Activated CD8-positive, alpha-beta memory T cell treated with anti-CD3 and anti-CD28 coated beads, Interleukin-2, amount 10 ng/mL, durations not matched to agents 7 days and 5 days (primary cell): Measurements from ENCODE around the gene LMX1B. TPM values are rescaled to one million over a fixed set of nuclear protein-coding genes. Genes with fewer than 3 reads are reported as not detected.
A peak's percentile ranks its signal among the peaks of the same experiment; 100 is the strongest.
"Not testable (repeated sequence)": the region's sequence is repeated elsewhere in the genome, so short reads cannot be mapped to it uniquely, and the experiment has no call there.

Experiments used
- ATAC-seq: fragments of 150-1000 bp; cut with Tn5 transposase; one replicate; pipeline ENCODE4 v1.10.0; 2021; ENCODE audit warnings: moderate library complexity
- CTCF ChIA-PET: fragments of 350-600 bp; sonication (Branson Sonifier 250); formaldehyde crosslinking; loops from one replicate; lab custom pipeline; 2021; ENCODE audit warnings: antibody characterized with exemption; lab: Charles Lee
- DNase-seq: peaks from one replicate; pipeline ENCODE4 v3.0.0-alpha.2; 2020
- H3K27ac Mint-ChIP-seq: one replicate; pipeline ENCODE4 v1.8.0; 2021; ENCODE audit warnings: mild to moderate bottlenecking, mixed read lengths
- H3K27me3 Mint-ChIP-seq: one replicate; pipeline ENCODE4 v1.8.0; 2021; ENCODE audit warnings: mixed read lengths
- H3K36me3 Mint-ChIP-seq: one replicate; pipeline ENCODE4 v1.8.0; 2021; ENCODE audit warnings: mild to moderate bottlenecking, mixed read lengths
- H3K4me1 Mint-ChIP-seq: one replicate; pipeline ENCODE4 v1.8.0; 2021; ENCODE audit warnings: mixed read lengths
- H3K4me3 Mint-ChIP-seq: one replicate; pipeline ENCODE4 v1.8.0; 2021; ENCODE audit warnings: mild to moderate bottlenecking, moderate library complexity, mixed read lengths
- H3K9me3 Mint-ChIP-seq: one replicate; pipeline ENCODE4 v1.8.0; 2022; ENCODE audit warnings: low read depth, mixed read lengths
- total RNA-seq, 2 experiments: library from RNA; stranded (reverse); gene quantifications; one replicate each; pipeline ENCODE4 v1.2.3, GENCODE V29; 2021

LMX1B gene
- total RNA-seq, 2 experiments from 2014 or later, result not detected

DNA sequence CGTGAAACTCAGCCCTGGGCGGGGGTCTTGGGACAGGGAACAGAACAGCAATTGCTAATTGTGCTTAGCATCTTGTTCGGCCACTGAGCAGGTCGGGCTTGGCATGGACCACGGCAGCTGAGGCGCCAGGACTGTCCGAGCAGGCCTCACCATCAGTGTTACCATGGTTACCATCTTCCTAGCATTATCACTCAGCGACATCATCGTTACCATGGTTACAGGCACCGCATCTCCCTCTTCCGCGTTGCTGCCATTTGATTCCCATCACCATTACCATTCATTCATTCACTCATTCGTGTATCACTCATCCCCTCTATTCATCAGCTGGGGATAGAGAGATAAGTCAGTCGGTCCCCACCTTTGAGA, 110.1 kb downstream of the LMX1B start:
- peaks cover 39% of the 10 kb centered on the region for H3K4me1 Mint-ChIP-seq

DNA sequence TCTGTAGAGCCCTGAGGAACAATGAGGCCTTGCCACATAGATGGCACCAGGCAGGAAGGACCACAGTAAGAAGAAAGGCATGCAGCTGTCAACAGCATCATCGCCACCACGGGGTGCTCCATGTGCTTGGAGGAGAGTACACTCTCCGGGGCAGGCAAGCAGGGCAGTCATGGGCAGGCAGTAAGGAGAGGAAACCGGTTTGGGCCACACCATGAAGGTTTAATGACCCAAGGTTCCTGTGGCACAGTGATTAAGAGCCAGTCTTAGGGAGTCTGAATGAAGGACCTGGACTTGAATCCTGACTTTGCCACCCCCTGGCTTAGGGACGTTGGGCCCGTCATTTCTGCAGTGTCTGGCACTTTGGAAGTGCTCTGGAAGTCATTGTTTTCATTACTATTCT, 110.5 kb downstream of the LMX1B start:
- H3K4me1 Mint-ChIP-seq, result peaks cover 35% of the 10 kb centered on the region

More for the DNA sequence above, 110.1 kb downstream of the LMX1B start:
- DNase-seq, result no peak
- Mint-ChIP-seq H3K36me3 (no peaks in the 10 kb centered on the region), H3K4me3 (peak overlapping the region; percentile 78), H3K9me3 (no peaks in the 10 kb centered on the region), H3K27ac (peak overlapping the region; percentile 42), H3K27me3 (peaks cover 10% of the 10 kb centered on the region)
- CTCF ChIA-PET, result interaction anchor here (0.9 to 3.5 kb wide), 6 partner anchors 18 to 191 kb away, joined by 3 to 29 read pairs (median 4); partner anchors contain the start of gene RALGPS1
- ATAC-seq, result no peak

DNA sequence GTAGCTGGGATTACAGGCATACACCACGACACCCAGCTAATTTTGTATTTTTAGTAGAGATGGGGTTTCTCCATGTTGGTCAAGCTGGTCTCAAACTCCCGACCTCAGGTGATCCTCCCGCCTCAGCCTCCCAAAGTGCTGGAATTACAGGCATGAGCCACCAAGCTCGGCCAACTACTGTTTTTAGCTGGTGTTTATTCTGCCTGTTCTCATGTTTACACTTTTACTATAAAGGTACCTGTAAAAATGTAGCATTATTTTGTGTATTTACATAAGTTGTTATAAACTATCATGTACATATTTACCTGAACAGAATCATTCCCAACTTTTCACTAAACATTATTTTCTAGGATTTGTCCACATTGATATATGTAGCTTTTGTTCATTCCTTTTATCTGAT, 111.8 kb downstream of the LMX1B start:
- not testable (repeated sequence) for DNase-seq, H3K36me3 Mint-ChIP-seq, H3K27ac Mint-ChIP-seq, ATAC-seq, H3K9me3 Mint-ChIP-seq, H3K4me3 Mint-ChIP-seq
- Mint-ChIP-seq H3K27me3 (peaks cover 12% of the 10 kb centered on the region), H3K4me1 (peaks cover 23% of the 10 kb centered on the region)
- CTCF ChIA-PET, result interaction anchor here (3.1 to 3.5 kb wide), 2 partner anchors 19 to 55 kb away, joined by 16 to 29 read pairs; no protein-coding TSS in a partner anchor

More for the DNA sequence above, 110.5 kb downstream of the LMX1B start:
- Mint-ChIP-seq H3K4me3 (peak overlapping the region; percentile 78), H3K27ac (peak overlapping the region; percentile 42), H3K27me3 (peaks cover 10% of the 10 kb centered on the region), H3K9me3 (no peaks in the 10 kb centered on the region), H3K36me3 (no peaks in the 10 kb centered on the region)
- no peak for DNase-seq
- no peak for ATAC-seq
- CTCF ChIA-PET, result interaction anchor here (2.1 to 3.5 kb wide), 3 partner anchors 18 to 57 kb away, joined by 5 to 29 read pairs (median 16); no protein-coding TSS in a partner anchor

DNA sequence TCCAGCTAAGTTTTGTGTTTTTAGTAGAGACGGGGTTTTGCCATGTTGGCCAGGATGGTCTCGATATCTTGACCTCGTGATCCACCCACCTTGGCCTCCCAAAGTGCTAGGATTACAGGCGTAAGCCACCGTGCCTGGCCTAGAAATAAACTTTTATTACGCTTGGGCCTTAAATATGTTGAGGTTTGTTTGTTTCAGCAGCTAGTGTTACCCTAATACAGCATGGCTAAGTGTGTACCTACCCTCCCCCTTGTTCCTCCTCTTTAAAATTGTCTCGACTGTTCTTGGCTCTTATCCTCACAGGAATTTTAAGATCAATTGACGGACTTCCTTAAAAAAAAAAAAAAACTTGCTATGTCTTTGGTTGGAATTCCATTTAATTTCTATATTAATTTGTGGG, 114.5 kb downstream of the LMX1B start:
- peaks cover 14% of the 10 kb centered on the region for H3K27me3 Mint-ChIP-seq
- not testable (repeated sequence) for ATAC-seq, H3K36me3 Mint-ChIP-seq, H3K4me1 Mint-ChIP-seq, DNase-seq, H3K9me3 Mint-ChIP-seq, H3K27ac Mint-ChIP-seq, H3K4me3 Mint-ChIP-seq
- CTCF ChIA-PET, result interaction anchor here (1.8 to 1.9 kb wide), 2 partner anchors 22 to 53 kb away, joined by 8 to 11 read pairs; no protein-coding TSS in a partner anchor

DNA sequence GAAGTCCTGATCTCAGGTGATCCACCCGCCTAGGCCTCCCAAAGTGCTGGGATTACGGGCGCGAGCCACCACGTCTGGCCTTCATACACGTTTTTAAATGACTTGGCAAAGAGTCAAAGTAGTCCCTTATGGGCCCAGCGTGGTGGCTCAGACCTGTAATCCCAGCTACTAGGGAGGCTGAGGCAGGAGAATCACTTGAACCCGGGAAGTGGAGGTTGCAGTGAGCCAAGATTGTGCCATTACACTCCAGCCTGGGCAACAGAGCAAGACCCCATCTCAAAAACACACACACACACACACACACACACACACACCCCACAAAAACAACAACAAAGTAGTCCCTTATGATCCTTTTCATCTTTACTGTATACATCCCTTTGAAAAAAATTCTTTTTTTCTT, 116.9 kb downstream of the LMX1B start:
- H3K36me3 Mint-ChIP-seq, H3K4me3 Mint-ChIP-seq, H3K27ac Mint-ChIP-seq, ATAC-seq, H3K9me3 Mint-ChIP-seq, H3K4me1 Mint-ChIP-seq: not testable (repeated sequence)
- peaks cover 27% of the 10 kb centered on the region for H3K27me3 Mint-ChIP-seq
- peak; percentile 35 for DNase-seq
- CTCF ChIA-PET, result interaction anchor here (2.1 to 4.6 kb wide), 3 partner anchors 10 to 25 kb away, joined by 5 to 39 read pairs (median 7); no protein-coding TSS in a partner anchor

DNA sequence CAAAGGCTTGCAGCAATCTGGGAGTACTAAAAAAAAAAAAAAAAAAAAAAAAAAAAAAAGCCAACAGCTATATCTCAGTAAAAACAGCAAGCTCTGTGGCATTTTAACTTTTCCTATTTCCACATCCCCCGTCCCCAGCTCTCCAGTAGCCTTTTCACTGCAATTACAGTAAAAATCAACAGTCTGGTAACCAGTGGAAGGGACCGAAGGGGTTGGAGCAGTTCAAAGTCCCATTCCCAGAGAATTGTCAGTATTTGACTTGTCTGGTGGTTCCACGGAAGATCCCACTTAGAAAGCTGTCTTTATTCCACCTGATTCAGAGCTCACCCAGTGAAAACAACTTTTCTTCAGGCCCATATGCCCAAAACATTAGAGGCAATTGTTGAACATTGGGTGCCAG, 119.3 kb downstream of the LMX1B start:
- Mint-ChIP-seq H3K27me3 (peaks cover 32% of the 10 kb centered on the region), H3K4me1 (no peaks in the 10 kb centered on the region), H3K27ac (no peak overlapping the region), H3K4me3 (no peak overlapping the region), H3K36me3 (peaks cover 4% of the 10 kb centered on the region), H3K9me3 (peaks cover 9% of the 10 kb centered on the region)
- DNase-seq (peak; percentile 7), ATAC-seq (no peak)
- CTCF ChIA-PET, result interaction anchor here (0.6 to 4.6 kb wide), 4 partner anchors 11 to 329 kb away, joined by 4 to 39 read pairs (median 5); no protein-coding TSS in a partner anchor

DNA sequence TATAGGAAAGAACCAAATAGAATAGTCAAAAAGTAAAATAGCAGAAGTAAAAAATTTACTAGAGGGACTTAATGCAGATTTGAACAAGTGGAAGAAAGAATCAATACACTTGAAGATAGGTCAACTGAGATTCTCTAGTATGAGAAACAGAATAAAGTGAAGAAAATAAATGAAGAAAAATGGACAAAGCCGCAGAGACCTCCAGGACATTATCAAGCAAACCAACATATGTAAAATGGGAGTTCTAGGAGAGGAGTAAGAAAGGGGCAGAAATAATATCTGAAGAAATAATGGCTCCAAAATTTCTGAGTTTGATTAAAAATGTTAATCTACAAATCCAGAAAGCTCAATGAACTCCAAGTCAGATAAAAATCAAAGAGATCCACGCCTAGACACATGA, 121.1 kb downstream of the LMX1B start:
- CTCF ChIA-PET, result interaction anchor here (0.9 to 1.3 kb wide), 3 partner anchors 30 to 47 kb away, joined by 4 to 5 read pairs (median 4); no protein-coding TSS in a partner anchor
- H3K9me3 Mint-ChIP-seq, result peaks cover 9% of the 10 kb centered on the region
- peaks cover 39% of the 10 kb centered on the region for H3K27me3 Mint-ChIP-seq
- ATAC-seq (no peak), DNase-seq (no peak)
- H3K4me3 Mint-ChIP-seq, result no peak overlapping the region
- peaks cover 4% of the 10 kb centered on the region for H3K36me3 Mint-ChIP-seq
- no peak overlapping the region for H3K27ac Mint-ChIP-seq
- H3K4me1 Mint-ChIP-seq, result no peaks in the 10 kb centered on the region

DNA sequence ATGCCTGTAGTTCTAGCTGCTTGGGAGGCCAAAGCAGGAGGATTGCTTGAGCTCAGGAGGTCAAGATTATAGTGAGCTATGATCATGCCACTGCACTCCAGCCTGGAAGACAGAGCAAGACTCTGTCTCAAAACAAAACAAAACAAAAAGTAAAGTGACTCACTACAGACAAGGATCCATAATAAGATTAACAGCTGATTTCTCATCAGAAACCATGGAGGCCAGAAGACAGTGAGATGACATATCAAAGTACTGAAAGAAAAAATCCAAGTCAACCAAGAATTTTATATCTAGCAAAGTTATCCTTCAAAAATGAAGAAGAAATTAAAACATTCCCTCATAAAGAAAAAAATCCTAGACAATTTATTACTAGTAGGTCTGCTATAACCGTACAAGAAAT, 121.8 kb downstream of the LMX1B start:
- Mint-ChIP-seq H3K4me1 (no peaks in the 10 kb centered on the region), H3K36me3 (peaks cover 4% of the 10 kb centered on the region), H3K4me3 (no peak overlapping the region), H3K9me3 (peaks cover 9% of the 10 kb centered on the region), H3K27ac (no peak overlapping the region), H3K27me3 (peaks cover 39% of the 10 kb centered on the region)
- DNase-seq (no peak), ATAC-seq (no peak)
- CTCF ChIA-PET, result interaction anchor here (0.6 to 1.3 kb wide), 4 partner anchors 31 to 46 kb away, joined by 3 to 5 read pairs (median 4); no protein-coding TSS in a partner anchor

DNA sequence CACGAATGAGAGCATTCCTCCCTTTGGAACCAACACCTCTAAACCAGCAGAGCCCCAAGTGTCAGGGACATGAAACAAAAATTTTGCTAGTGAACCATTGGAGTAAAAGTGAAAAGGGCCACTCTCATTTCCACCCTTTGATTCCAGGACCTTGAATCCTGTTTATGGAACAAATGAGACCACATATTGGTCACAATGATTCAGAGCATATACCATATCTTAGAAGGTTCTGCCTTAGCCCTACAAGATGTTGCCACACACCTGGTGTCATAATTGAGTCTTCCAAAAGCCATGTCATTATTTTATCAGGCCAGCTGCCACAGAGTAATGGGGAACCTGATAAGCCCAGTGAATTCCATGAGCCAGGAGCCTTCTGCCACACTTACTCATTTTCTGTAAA, 124.8 kb downstream of the LMX1B start:
- DNase-seq (no peak), ATAC-seq (no peak)
- peaks cover 9% of the 10 kb centered on the region for H3K9me3 Mint-ChIP-seq
- H3K4me1 Mint-ChIP-seq, result no peaks in the 10 kb centered on the region
- CTCF ChIA-PET, result interaction anchor here (1.3 kb wide), 1 partner anchor 32 kb away, joined by 3 read pairs; no protein-coding TSS in a partner anchor
- no peak overlapping the region for H3K4me3 Mint-ChIP-seq
- H3K36me3 Mint-ChIP-seq, result peaks cover 4% of the 10 kb centered on the region
- H3K27ac Mint-ChIP-seq, result no peak overlapping the region
- H3K27me3 Mint-ChIP-seq, result peaks cover 38% of the 10 kb centered on the region

DNA sequence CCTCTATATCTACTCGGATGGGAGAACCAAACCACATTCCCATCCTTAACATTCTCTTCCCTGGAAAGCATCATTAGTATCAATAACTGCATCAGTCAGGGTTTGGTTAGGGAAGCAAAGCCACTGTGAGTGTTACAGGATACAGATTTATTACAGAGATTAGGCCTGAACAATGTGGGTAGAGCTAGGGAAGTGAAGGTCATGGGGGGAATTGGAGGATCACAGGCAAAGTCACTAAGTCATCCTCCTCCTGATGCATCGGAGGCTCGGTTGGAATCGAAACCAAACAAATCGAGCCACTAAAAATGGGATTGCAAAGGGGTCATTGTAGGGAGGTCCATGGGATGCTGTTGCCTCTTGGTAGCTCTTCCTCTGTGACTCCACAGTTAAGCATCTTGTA, 129.3 kb downstream of the LMX1B start:
- H3K27ac Mint-ChIP-seq, result no peak overlapping the region
- CTCF ChIA-PET, result interaction anchor here (1.5 to 12.4 kb wide), 3 partner anchors 30 to 39 kb away, joined by 3 to 102 read pairs (median 7); no protein-coding TSS in a partner anchor
- ATAC-seq (no peak), DNase-seq (peak; percentile 8)
- peaks cover 22% of the 10 kb centered on the region for H3K27me3 Mint-ChIP-seq
- peaks cover 22% of the 10 kb centered on the region for H3K4me1 Mint-ChIP-seq
- H3K4me3 Mint-ChIP-seq, result no peak overlapping the region
- no peaks in the 10 kb centered on the region for H3K36me3 Mint-ChIP-seq
- no peaks in the 10 kb centered on the region for H3K9me3 Mint-ChIP-seq

DNA sequence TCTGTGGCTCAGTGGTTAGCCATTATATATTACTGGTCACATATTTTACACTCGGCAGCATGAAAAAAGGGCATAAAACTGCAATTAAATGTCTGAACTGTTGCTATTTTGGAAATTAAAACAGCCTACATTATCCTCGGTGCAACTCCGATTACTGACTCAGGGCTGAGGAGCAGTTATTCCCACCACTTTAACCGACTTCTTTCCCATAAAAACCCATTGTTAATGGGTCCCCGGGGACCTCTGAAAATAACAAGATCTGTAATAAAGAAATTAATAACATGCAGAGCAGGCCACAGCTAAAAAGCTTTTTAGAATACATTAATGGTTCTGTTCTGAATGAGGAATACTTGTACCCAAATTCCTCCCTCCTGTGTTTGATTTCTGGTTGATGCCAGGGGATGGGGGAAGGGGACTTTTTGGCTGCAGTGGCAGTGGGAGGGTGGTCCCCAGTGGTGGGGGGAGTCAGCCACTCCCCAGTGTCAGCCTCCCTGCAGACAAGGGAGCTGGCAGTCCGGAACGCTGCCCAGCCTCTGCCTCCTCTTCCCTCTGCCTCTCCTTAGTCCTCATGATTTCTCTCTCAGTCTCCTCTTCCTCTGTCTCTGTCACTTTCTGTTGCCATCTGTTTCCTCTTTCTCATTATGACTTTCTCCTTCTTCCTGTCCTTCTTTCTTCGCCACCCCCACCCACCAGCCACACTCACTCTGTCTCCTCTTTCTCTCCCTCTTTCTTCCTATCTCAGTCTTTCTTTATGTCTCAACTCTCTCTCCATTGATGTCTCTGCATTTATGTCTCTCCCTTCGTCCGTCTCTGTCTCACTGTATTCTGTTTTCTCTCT, 132.1 kb downstream of the LMX1B start:
- CTCF ChIA-PET, result interaction anchor here (12.4 kb wide), 1 partner anchor 41 kb away, joined by 102 read pairs; no protein-coding TSS in a partner anchor
- no peaks in the 10 kb centered on the region for H3K9me3 Mint-ChIP-seq
- H3K4me3 Mint-ChIP-seq, result no peak overlapping the region
- peaks cover 24% of the 10 kb centered on the region for H3K27me3 Mint-ChIP-seq
- peaks cover 30% of the 10 kb centered on the region for H3K4me1 Mint-ChIP-seq
- H3K27ac Mint-ChIP-seq, result peak overlapping the region; percentile 16
- no peaks in the 10 kb centered on the region for H3K36me3 Mint-ChIP-seq
- DNase-seq, result peak; percentile 46
- ATAC-seq, result peak; percentile 74
